Stimulated activated CD4-positive, alpha-beta T cell treated with anti-CD3 and anti-CD28 coated beads, Interleukin-2, amount 100 ng/mL, for 24 hours (primary cell): ENCODE data around the gene MUC3A.
A peak's percentile ranks its signal among the peaks of the same experiment; 100 is the strongest.

Experiments used
- DNase-seq, 2 donors: peaks; one replicate each; pipeline ENCODE4 v3.0.0-alpha.2; 2020

The MUC3A gene

DNA sequence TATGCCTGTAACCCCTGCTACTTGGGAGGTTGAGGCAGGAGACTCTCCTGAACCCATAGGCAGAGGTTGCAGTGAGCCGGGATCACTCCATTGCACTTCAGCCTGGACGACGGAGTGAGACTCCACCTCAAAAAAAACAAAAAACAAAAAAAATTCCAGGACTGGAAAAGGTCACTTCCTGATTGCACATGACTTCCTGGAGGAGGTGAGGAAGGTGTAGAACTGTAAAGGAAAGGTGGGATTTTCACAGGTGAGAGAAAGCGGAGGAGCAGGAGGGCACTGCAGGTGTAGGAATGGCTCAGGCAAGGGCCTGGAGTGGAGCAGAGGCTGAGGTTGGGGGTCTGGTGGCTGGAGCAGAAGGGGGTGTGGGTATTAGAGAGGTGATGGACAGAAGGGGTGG is 3.2 kb upstream of the MUC3A start:
- no peak for DNase-seq

DNA sequence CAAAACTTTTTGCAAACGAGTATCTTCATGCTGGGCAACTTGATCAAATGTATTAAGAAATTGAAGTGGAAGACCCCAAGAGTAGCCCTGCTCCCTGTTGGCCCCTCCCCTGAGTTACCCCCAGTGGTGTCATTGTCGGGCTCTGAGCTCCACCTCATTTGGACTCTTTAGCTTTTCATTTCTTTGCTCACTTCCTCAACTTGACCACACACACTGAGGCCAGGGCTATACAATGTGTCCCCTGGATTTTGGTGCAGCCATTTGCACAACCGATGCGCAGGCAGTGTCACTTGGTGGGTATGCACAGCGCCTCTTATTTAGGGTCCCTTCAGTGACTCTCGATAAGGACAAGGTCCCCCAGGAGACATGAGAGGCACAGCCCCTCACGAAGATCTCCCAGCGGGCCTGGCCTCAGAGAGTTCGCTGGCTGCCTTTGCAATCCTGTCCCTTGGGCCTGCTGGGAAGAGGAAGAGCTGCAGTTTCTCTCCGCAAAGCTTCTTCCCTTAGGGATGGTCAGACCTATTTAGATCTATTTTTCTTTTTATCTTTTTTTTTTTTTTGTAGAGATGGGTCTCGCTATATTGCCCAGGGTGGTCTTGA is 2.5 kb upstream of the MUC3A start:
- no peak for DNase-seq

DNA sequence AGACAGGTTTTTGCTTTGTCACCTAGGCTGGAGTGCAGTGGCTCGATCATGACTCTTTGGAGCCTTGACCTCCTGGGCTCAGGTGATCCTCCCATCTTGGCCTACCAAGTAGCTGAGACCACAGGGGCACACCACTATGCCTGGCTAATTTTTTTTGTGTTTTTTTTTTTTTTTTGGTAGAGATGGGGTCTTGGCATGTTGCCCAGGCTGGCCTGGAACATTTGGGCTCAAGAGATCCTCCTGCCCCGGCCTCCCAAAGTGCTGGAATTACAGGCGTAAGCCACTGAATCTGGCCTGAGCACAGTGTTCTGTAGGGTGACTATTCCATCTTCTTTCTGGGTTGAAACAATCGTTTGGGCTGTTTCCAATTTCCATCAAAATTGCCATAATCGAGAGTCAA is 1.5 kb upstream of the MUC3A start:
- DNase-seq: no peak

DNA sequence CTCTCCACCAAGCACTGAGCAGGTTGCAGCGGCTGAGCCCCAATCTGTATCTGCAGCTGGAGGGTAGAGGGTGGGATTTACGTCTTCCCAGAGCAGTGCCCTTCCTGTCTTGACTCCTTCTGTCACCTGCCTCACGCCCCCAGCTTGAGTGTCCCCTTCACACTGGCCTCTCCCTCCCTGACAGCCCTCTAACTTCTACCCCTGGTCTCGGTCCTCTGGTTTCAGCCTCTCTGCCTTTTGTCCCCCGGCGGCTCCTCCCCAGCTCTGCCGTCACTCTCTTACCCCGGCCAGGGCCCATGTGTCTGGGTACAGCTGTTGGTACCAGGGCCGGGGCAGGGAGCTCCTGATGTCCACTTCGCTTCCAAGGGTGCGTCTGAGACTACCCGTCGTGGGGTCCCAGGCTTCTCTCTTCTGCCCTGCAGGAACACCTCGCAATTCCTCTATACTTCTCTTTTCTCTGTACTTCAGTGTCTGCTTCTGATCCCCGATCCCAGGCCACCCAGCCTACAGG is 654 bp downstream of the MUC3A start:
- DNase-seq: no peak

DNA sequence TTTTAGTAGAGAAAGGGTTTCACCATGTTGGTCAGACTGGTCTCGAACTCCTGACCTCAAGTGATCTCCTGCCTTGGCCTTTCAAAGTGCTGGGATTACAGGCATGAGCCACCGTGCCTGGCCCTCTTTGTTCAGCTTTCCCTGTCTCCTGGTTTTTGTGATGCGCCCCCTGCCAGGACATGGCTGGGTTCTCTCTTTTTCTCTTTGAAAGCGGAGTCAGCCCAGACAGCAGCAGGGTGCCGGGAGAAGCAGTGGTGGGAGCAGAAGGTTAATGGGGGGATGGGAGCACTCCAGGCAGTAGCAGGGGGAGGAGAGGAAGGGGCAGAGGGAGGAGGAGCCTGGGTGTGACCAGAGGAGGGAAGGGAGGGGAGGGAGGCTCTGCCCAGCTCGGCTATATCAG is 1.8 kb downstream of the MUC3A start:
- no peak for DNase-seq

DNA sequence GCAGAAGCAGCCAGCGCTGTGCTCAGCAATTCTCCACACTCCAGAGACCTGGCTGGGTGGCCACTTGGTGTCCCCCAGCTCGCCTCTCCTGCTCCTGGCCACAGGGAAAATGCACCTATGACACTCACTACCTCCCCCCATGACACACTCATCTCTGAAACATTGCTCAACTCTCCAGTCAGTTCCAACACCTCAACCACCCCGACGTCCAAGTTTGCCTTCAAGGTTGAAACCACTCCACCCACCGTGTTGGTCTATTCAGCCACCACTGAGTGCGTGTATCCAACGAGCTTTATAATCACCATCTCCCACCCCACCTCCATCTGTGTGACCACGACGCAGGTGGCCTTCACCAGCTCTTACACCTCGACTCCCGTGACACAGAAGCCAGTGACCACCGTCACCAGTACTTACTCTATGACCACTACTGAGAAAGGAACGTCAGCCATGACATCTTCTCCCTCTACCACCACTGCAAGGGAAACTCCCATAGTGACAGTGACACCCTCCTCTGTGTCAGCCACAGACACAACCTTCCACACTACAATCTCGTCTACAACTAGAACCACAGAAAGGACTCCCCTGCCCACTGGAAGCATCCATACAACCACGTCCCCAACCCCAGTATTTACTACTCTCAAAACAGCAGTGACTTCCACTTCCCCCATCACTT is 2.7 kb downstream of the MUC3A start:
- DNase-seq: no peak

DNA sequence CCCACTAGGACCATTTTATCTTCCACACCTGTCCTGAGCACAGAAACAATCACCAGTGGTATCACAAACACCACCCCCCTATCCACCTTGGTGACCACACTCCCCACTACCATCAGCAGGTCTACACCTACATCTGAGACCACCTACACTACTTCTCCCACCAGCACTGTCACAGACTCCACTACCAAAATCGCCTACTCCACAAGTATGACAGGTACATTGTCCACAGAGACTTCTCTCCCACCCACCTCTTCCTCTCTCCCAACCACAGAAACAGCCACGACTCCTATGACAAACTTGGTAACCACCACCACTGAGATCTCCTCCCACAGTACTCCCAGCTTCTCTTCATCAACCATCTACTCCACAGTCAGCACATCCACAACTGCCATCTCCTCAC is 3.3 kb downstream of the MUC3A start:
- no peak for DNase-seq

DNA sequence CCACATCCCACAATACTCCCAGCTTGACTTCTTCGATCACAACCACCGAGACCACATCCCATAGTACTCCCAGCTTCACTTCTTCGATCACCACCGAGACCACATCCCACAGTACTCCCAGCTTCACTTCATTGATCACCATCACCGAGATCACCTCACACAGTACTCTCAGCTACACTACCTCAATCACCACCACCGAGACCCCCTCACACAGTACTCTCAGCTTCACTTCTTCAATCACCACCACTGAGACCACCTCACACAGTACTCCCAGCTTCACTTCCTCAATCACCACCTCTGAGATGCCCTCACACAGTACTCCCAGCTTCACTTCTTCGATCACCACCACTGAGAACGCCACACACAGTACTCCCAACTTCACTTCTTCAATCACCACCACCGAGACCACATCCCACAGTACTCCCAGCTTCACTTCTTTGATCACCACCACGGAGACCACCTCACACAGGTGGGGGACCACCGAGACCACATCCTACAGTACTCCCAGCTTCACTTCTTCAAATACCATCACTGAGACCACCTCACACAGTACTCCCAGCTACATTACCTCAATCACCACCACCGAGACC is 8.6 kb downstream of the MUC3A start:
- DNase-seq: no peak

DNA sequence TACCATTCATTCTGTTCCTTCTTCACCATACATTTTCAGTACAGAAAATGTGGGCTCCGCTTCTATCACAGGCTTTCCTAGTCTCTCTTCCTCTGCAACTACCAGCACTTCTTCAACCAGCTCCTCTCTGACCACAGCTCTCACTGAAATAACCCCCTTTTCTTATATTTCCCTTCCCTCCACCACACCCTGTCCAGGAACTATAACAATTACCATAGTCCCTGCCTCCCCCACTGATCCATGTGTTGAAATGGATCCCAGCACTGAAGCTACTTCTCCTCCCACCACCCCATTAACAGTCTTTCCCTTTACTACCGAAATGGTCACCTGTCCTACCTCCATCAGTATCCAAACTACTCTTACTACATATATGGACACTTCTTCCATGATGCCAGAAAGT is 10.6 kb downstream of the MUC3A start:
- DNase-seq: no peak

DNA sequence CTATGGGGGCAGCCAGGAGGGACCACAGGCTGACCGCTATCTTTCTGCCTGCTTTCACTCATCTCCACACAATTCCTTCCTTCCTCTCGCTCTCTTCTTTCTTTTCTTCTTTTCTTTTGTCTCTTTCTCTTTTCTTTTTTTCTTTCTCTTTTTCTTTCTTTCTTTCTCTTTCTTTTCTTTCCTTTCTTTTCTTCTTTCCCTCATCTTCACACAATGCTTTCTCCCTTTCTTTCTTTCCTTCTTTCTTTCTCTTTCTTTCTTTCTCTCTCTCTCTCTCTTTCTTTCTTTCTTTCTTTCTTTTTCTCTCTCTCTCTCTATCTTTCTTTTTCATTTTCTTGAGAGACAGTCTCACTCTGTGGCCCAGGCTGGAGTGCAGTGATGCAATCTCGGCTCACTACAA is 13.2 kb downstream of the MUC3A start:
- no peak for DNase-seq

DNA sequence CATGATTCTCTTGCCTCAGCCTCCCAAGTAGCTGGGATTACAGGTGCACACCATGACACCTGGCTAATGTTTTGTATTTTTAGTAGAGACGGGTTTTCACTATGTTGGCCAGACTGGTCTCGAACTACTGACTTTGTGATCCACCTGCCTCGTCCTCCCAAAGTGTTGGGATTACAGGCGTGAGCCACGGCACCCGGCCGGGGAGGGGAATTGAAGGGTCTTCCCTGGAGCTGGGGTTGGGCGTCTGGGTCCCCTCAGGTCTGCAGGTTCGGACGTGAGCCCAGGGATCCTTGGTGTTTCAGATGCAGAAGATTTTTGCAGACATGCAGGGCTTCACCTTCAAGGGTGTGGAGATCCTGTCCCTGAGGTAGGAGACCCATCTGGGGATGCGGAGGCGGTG is 14.1 kb downstream of the MUC3A start:
- no peak for DNase-seq

DNA sequence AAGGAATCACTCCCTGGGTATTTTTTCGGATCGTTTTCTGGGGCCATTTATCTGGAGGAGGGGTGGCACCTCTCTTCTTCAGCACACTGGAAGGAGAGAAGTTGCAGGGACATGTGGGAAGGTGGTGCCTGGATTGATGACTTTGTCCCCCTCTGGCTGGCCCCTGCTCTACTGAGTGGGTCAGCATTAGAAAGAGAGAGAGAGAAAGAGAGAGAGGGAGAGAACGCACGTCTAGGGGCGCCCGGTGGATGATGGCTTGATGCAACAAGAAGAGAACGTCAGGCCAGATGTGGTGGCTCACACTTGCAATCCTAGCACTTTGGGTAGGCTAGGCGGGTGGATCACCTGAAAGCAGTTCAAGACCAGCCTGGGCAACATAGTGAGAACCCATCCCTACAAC is 14.5 kb downstream of the MUC3A start:
- DNase-seq: no peak

DNA sequence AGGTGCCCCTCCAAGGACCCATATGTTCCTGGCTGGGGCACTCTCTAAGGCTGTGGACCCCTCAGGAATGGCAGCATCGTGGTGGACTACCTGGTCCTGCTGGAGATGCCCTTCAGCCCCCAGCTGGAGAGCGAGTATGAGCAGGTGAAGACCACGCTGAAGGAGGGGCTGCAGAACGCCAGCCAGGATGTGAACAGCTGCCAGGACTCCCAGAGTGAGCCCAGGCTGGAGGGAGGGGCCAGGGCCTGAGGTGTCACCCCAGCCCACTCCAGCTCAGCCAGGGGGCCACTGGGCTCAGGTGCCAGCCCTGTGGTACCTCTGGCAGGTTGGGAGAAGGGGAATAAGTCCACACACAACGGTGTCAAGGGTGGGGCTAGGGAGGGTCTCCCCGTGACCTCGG is 15.3 kb downstream of the MUC3A start:
- DNase-seq: no peak

DNA sequence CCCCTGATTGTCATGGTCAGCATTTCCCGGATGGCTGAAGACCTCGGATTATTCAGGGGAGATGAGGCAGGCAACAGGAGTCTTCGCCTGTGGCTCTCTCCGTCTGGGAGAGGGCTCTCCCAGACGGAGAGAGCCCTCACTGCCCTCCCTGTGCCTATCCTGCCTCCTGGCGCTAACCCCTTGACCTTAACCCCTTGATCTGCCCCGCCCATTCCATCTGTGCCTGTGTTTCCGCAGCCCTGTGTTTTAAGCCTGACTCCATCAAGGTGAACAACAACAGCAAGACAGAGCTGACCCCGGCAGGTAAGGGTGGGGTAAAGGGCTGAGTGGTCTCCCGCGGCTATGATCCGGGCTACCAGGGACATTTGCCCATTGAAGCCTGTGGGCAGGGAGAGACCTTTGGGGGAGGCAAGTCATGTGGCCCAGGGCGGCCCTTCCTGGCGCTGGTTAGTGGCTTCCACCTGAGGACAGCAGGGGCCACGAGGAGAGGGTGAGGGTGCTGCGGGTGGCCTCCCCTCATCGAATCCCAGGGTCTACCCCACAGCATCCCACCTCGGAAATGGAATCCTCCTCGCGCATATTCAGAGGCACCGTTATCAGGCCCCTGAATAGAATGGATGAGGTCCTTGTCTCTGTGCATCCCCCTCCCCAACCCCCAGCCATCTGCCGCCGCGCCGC is 15.8 kb downstream of the MUC3A start:
- DNase-seq: no peak

DNA sequence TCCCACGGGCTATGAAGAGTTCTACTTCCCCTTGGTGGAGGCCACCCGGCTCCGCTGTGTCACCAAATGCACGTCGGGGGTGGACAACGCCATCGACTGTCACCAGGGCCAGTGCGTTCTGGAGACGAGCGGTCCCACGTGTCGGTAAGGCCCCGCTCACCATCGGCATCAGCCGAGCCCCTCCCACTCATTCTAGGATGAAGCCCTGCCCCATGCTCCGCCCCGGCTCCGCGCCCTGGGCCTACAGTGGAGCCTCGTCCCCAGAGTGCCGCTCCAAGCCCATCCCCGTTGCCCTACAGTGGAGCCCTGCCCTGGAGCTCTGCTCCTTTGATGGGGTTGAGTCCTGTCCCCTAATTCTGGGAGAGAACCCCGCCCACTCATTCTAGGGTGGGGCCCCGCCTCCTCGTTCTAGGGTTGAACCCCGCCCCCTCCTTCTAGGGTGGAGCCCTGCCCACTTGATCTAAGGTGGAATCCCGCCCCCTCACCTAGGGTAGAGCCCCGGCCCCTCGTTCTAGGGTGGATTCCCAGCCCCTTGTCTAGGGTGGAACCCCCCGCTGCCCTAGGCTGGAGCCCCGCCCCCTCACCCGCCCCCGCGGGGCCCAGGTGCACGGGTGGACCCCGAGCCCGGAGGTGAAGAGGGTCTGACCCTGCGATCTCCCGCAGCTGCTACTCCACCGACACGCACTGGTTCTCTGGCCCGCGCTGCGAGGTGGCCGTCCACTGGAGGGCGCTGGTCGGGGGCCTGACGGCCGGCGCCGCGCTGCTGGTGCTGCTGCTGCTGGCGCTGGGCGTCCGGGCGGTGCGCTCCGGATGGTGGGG is 16.6 kb downstream of the MUC3A start:
- DNase-seq: peak; percentile 79 to 87

DNA sequence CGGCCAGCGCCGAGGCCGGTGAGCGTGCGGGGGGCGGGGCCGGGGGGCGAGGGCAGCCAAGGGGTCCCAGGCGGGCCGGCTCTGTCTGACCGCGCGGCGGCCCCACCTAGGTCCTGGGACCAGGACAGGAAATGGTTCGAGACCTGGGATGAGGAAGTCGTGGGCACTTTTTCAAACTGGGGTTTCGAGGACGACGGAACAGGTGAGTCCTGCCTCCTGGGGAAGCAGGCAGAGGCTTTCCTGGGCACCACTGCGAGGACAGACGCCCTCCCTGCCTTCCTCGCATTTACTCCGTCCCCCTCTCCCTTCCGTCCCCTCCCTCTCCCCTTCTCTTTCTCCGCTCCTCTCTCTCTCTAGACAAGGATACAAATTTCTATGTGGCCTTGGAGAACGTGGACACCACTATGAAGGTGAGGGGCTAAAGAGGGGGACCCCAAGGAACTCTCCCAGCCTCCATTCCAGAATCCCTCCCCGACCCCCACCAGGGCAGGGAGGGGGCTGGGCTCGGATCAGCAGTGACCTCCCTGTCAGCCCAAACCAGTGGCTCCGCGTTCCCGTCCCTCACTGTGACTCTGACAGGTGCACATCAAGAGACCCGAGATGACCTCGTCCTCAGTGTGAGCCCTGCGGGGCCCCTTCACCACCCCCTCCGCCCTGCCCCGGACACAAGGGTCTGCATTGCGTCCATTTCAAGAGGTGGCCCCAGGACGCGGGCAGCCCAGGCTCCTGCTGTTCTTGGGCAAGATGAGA is 17.4 kb downstream of the MUC3A start:
- DNase-seq: no peak

DNA sequence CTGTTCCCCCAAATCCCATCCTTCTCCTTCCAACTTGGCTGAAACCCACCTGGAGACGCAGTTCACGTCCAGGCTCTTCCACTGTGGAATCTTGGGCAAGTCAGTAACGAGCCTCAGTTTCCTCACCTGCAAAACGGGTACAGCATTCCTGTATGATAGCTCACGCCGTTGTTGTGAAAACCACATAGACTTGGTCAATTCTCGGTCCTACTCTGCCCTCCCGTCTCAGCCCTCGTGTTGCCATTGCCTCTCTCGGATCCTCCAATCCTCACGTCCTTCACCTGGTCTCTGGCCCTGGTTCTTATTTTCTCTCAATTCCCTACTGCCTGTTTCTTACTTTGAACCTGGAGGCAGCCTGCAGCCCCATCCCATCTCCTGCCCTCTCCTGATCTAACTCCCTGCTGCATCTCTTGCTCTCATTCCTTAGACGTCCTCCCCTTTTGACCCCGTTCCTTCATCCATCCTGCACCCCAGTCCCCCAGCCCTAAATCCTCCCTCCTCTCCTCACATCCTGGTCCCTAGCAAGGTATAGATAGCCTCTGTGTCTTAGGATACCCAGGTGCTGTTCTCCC is 18.0 kb downstream of the MUC3A start:
- DNase-seq: no peak

DNA sequence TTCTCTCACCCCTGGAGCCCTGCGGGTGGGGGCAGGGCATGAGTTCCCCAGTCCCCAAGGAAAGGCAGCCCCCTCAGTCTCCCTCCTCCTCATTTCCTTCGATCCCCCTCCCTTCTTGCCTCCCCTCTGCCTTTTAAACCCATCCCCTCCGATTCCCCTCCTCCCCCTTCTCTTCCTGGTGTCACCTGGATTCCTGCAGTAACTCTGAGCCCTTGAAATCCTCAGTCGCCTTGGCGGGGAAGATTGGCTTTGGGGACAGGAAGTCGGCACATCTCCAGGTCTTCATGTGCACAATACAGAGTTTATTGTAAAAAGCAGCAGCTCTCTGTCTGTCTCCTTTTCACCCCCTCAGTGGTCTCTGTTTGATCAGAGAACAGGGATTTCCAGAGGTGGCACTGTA is 18.7 kb downstream of the MUC3A start:
- DNase-seq: no peak

DNA sequence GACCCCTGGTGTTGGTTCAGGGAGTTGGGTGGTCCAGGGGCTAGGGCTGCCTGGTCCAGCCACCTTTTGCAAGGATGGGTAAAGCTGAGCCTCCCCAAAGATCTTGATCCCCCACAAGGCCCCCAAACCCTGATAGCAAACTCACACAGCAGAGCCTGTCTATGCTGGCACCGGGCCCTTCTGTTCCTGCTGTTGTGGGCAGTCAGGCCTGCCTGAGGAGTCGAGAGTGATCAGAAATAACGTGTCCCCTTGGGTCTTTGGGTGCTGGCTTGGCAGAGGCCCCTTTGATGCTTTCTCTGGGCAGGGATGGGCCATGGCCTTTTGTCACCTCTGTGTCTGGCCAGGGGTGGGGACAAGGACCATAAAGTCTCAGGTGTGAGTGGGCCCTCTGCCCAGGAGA is 19.3 kb downstream of the MUC3A start:
- DNase-seq: no peak

DNA sequence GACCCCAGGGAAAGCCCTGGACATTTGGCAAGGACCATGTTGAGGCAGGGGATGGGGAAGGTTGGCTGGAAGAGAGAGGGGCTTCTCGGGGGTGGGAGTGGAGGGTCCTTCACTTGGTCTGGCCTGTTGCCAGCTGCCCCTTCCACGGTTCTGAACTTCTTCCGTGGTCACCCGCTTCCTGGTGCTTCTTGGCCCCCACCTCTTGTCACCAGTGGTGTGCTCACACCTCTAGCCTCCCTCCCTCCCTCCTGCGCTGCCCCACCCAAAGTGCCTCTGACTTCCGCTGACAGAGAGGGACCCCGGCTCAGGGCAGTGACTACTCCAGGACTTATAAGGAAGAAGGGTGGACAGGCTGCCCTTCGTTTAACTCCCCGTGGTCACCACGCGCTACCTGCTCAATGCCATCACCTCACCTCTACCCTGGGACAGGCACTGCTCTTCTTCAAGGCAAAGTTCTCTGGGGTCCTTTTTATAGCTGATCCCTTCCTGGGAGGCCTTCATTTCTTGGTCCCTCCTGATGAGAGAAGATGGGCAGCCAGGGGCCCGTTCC is 19.8 kb downstream of the MUC3A start, which contains the start of gene MUC12:
Gene MUC12, plus strand, starts transcription at position 500 of the 550 bp plus-strand sequence. CDS start 58 bp downstream, outside the sequence.
- DNase-seq: no peak
